ENCODE measurements around the gene RUVBL1.

RUVBL1 gene

GRCh38 chr3:128084675-128085021, 39.0 kb downstream of the RUVBL1 start:
- Histone ChIP-seq H3K4me1 (ENCODE audit: insufficient read depth, low read length) (no peaks in the 10 kb centered on the region), H3K4me3 (ENCODE audit: low read length) (no peak overlapping the region), H3K27me3 (ENCODE audit: insufficient read depth, low read length) (no peaks in the 10 kb centered on the region), H2AFZ (ENCODE audit: low read depth, low read length) (no peak overlapping the region), H3K9me3 (ENCODE audit: low read length) (no peaks in the 10 kb centered on the region), H3K36me3 (ENCODE audit: insufficient read depth, low read length) (peaks cover 73% of the 10 kb centered on the region)

GRCh38 chr3:128083980-128084674, 39.5 kb downstream of the RUVBL1 start:
- no peak overlapping the region for H2AFZ ChIP-seq (ENCODE audit: low read depth, low read length)
- no peak overlapping the region for H3K4me3 ChIP-seq (ENCODE audit: low read length)
- H3K36me3 ChIP-seq (ENCODE audit: insufficient read depth, low read length) = peaks cover 78% of the 10 kb centered on the region
- no peaks in the 10 kb centered on the region for H3K27me3 ChIP-seq (ENCODE audit: insufficient read depth, low read length)
- H3K4me1 ChIP-seq (ENCODE audit: insufficient read depth, low read length) = no peaks in the 10 kb centered on the region
- H3K9me3 ChIP-seq (ENCODE audit: low read length) = no peaks in the 10 kb centered on the region

- Histone ChIP-seq H3K4me3 (ENCODE audit: low read length) (no peak overlapping the region), H3K27me3 (ENCODE audit: insufficient read depth, low read length) (no peaks in the 10 kb centered on the region), H3K36me3 (ENCODE audit: insufficient read depth, low read length) (peaks cover 81% of the 10 kb centered on the region), H3K4me1 (ENCODE audit: insufficient read depth, low read length) (no peaks in the 10 kb centered on the region), H2AFZ (ENCODE audit: low read depth, low read length) (no peak overlapping the region), H3K9me3 (ENCODE audit: low read length) (no peaks in the 10 kb centered on the region)
These were observed 40.2 kb downstream of the RUVBL1 start for GRCh38 chr3:128083396-128083795.

- H3K9me3 ChIP-seq (ENCODE audit: low read length) = no peaks in the 10 kb centered on the region
- no peaks in the 10 kb centered on the region for H3K4me1 ChIP-seq (ENCODE audit: insufficient read depth, low read length)
- H3K4me3 ChIP-seq (ENCODE audit: low read length) = no peak overlapping the region
- no peak overlapping the region for H2AFZ ChIP-seq (ENCODE audit: low read depth, low read length)
- H3K27me3 ChIP-seq (ENCODE audit: insufficient read depth, low read length) = no peaks in the 10 kb centered on the region
- peaks cover 78% of the 10 kb centered on the region for H3K36me3 ChIP-seq (ENCODE audit: insufficient read depth, low read length)
These were observed 41.1 kb downstream of the RUVBL1 start for GRCh38 chr3:128082546-128082945.

GRCh38 chr3:128081846-128082245, 41.8 kb downstream of the RUVBL1 start:
- H2AFZ ChIP-seq (ENCODE audit: low read depth, low read length) = no peak overlapping the region
- H3K4me1 ChIP-seq (ENCODE audit: insufficient read depth, low read length) = no peaks in the 10 kb centered on the region
- peaks cover 72% of the 10 kb centered on the region for H3K36me3 ChIP-seq (ENCODE audit: insufficient read depth, low read length)

GRCh38 chr3:128081226-128081625, 42.4 kb downstream of the RUVBL1 start:
- no peak overlapping the region for H3K4me3 ChIP-seq (ENCODE audit: low read length)
- H3K27me3 ChIP-seq (ENCODE audit: insufficient read depth, low read length) = no peaks in the 10 kb centered on the region
- H3K4me1 ChIP-seq (ENCODE audit: insufficient read depth, low read length) = no peaks in the 10 kb centered on the region
- peaks cover 69% of the 10 kb centered on the region for H3K36me3 ChIP-seq (ENCODE audit: insufficient read depth, low read length)
- H2AFZ ChIP-seq (ENCODE audit: low read depth, low read length) = no peak overlapping the region
- H3K9me3 ChIP-seq (ENCODE audit: low read length) = peaks cover 2% of the 10 kb centered on the region

More at GRCh38 chr3:128081846-128082245, 41.8 kb downstream of the RUVBL1 start:
- no peaks in the 10 kb centered on the region for H3K27me3 ChIP-seq (ENCODE audit: insufficient read depth, low read length)
- no peak overlapping the region for H3K4me3 ChIP-seq (ENCODE audit: low read length)
- no peaks in the 10 kb centered on the region for H3K9me3 ChIP-seq (ENCODE audit: low read length)

- no peak overlapping the region for H3K4me3 ChIP-seq (ENCODE audit: low read length)
- no peaks in the 10 kb centered on the region for H3K27me3 ChIP-seq (ENCODE audit: insufficient read depth, low read length)
- no peak overlapping the region for H2AFZ ChIP-seq (ENCODE audit: low read depth, low read length)
- H3K4me1 ChIP-seq (ENCODE audit: insufficient read depth, low read length) = no peaks in the 10 kb centered on the region
- H3K36me3 ChIP-seq (ENCODE audit: insufficient read depth, low read length) = peaks cover 62% of the 10 kb centered on the region
- peaks cover 2% of the 10 kb centered on the region for H3K9me3 ChIP-seq (ENCODE audit: low read length)
These were observed 43.1 kb downstream of the RUVBL1 start for GRCh38 chr3:128080323-128081080.

GRCh38 chr3:128079823-128080222, 43.8 kb downstream of the RUVBL1 start:
- peaks cover 2% of the 10 kb centered on the region for H3K9me3 ChIP-seq (ENCODE audit: low read length)
- no peak overlapping the region for H2AFZ ChIP-seq (ENCODE audit: low read depth, low read length)
- H3K4me3 ChIP-seq (ENCODE audit: low read length) = no peak overlapping the region
- peaks cover 60% of the 10 kb centered on the region for H3K36me3 ChIP-seq (ENCODE audit: insufficient read depth, low read length)
- H3K4me1 ChIP-seq (ENCODE audit: insufficient read depth, low read length) = no peaks in the 10 kb centered on the region
- H3K27me3 ChIP-seq (ENCODE audit: insufficient read depth, low read length) = no peaks in the 10 kb centered on the region

GRCh38 chr3:128078875-128079274, 44.7 kb downstream of the RUVBL1 start:
- Histone ChIP-seq H3K4me1 (ENCODE audit: insufficient read depth, low read length) (no peaks in the 10 kb centered on the region), H3K4me3 (ENCODE audit: low read length) (no peak overlapping the region), H3K36me3 (ENCODE audit: insufficient read depth, low read length) (peaks cover 53% of the 10 kb centered on the region), H2AFZ (ENCODE audit: low read depth, low read length) (no peak overlapping the region), H3K27me3 (ENCODE audit: insufficient read depth, low read length) (no peaks in the 10 kb centered on the region), H3K9me3 (ENCODE audit: low read length) (peaks cover 2% of the 10 kb centered on the region)

GRCh38 chr3:128078322-128078721, 45.3 kb downstream of the RUVBL1 start:
- peaks cover 2% of the 10 kb centered on the region for H3K9me3 ChIP-seq (ENCODE audit: low read length)
- no peak overlapping the region for H2AFZ ChIP-seq (ENCODE audit: low read depth, low read length)
- H3K4me1 ChIP-seq (ENCODE audit: insufficient read depth, low read length) = no peaks in the 10 kb centered on the region
- peaks cover 52% of the 10 kb centered on the region for H3K36me3 ChIP-seq (ENCODE audit: insufficient read depth, low read length)
- no peaks in the 10 kb centered on the region for H3K27me3 ChIP-seq (ENCODE audit: insufficient read depth, low read length)
- no peak overlapping the region for H3K4me3 ChIP-seq (ENCODE audit: low read length)

- Histone ChIP-seq H3K36me3 (ENCODE audit: insufficient read depth, low read length) (peaks cover 47% of the 10 kb centered on the region), H2AFZ (ENCODE audit: low read depth, low read length) (no peak overlapping the region), H3K9me3 (ENCODE audit: low read length) (peaks cover 2% of the 10 kb centered on the region), H3K27me3 (ENCODE audit: insufficient read depth, low read length) (no peaks in the 10 kb centered on the region), H3K4me3 (ENCODE audit: low read length) (no peak overlapping the region), H3K4me1 (ENCODE audit: insufficient read depth, low read length) (no peaks in the 10 kb centered on the region)
These were observed 45.9 kb downstream of the RUVBL1 start for GRCh38 chr3:128077665-128078064.

GRCh38 chr3:128077202-128077624, 46.4 kb downstream of the RUVBL1 start:
- no peaks in the 10 kb centered on the region for H3K4me1 ChIP-seq (ENCODE audit: insufficient read depth, low read length)
- H3K36me3 ChIP-seq (ENCODE audit: insufficient read depth, low read length) = peaks cover 46% of the 10 kb centered on the region
- no peak overlapping the region for H3K4me3 ChIP-seq (ENCODE audit: low read length)
- peaks cover 2% of the 10 kb centered on the region for H3K9me3 ChIP-seq (ENCODE audit: low read length)
- no peaks in the 10 kb centered on the region for H3K27me3 ChIP-seq (ENCODE audit: insufficient read depth, low read length)
- no peak overlapping the region for H2AFZ ChIP-seq (ENCODE audit: low read depth, low read length)

- H3K9me3 ChIP-seq (ENCODE audit: low read length) = peaks cover 2% of the 10 kb centered on the region
- no peak overlapping the region for H2AFZ ChIP-seq (ENCODE audit: low read depth, low read length)
- H3K4me1 ChIP-seq (ENCODE audit: insufficient read depth, low read length) = no peaks in the 10 kb centered on the region
- no peaks in the 10 kb centered on the region for H3K27me3 ChIP-seq (ENCODE audit: insufficient read depth, low read length)
- peaks cover 45% of the 10 kb centered on the region for H3K36me3 ChIP-seq (ENCODE audit: insufficient read depth, low read length)
- H3K4me3 ChIP-seq (ENCODE audit: low read length) = no peak overlapping the region
These were observed 47.0 kb downstream of the RUVBL1 start for GRCh38 chr3:128076483-128077201.
